Activated CD4-positive, alpha-beta T cell treated with anti-CD3 and anti-CD28 coated beads for 48 hours (primary cell): ENCODE data around the gene HLA-DOA.

Experiments used
- DNase-seq: peaks from one replicate; pipeline ENCODE4 v3.0.0-alpha.2; 2020

The HLA-DOA gene

GRCh38 chr6:33015798-33016197 is 6.4 kb upstream of the HLA-DOA start:
- DNase-seq = no peak

- DNase-seq = peak; percentile 54
Measured at GRCh38 chr6:33014841-33015634, 5.6 kb upstream of the HLA-DOA start.

- no peak for DNase-seq
Measured at GRCh38 chr6:33013608-33014007, 4.2 kb upstream of the HLA-DOA start.

- no peak for DNase-seq
Measured at GRCh38 chr6:33010356-33010755, 965 bp upstream of the HLA-DOA start.

GRCh38 chr6:33007831-33008400 is 1.5 kb downstream of the HLA-DOA start:
- no peak for DNase-seq

GRCh38 chr6:33004940-33005339 is 4.5 kb downstream of the HLA-DOA start:
- no peak for DNase-seq

- DNase-seq = no peak
Measured at GRCh38 chr6:33001685-33002084, 7.7 kb downstream of the HLA-DOA start.

GRCh38 chr6:33000055-33000454 is 9.3 kb downstream of the HLA-DOA start:
- no peak for DNase-seq

- no peak for DNase-seq
Measured at GRCh38 chr6:32995448-32995847, 13.9 kb downstream of the HLA-DOA start.

- no peak for DNase-seq
Measured at GRCh38 chr6:32993363-32993973, 15.9 kb downstream of the HLA-DOA start.

GRCh38 chr6:32991972-32992371 is 17.4 kb downstream of the HLA-DOA start:
- no peak for DNase-seq

GRCh38 chr6:32989368-32989767 is 20.0 kb downstream of the HLA-DOA start:
- no peak for DNase-seq

- DNase-seq = peak; percentile 93
Measured at GRCh38 chr6:32984622-32985389, 24.6 kb downstream of the HLA-DOA start.

GRCh38 chr6:32983964-32984621 is 25.3 kb downstream of the HLA-DOA start:
- DNase-seq = no peak

GRCh38 chr6:32983493-32983848 is 25.9 kb downstream of the HLA-DOA start:
- no peak for DNase-seq

- DNase-seq = no peak
Measured at GRCh38 chr6:32982702-32983492, 26.5 kb downstream of the HLA-DOA start.

- no peak for DNase-seq
Measured at GRCh38 chr6:32982084-32982701, 27.2 kb downstream of the HLA-DOA start.

- DNase-seq = no peak
Measured at GRCh38 chr6:32980488-32981038, 28.8 kb downstream of the HLA-DOA start.

- no peak for DNase-seq
Measured at GRCh38 chr6:32979720-32980487, 29.5 kb downstream of the HLA-DOA start.

- no peak for DNase-seq
Measured at GRCh38 chr6:32977953-32978324, 31.5 kb downstream of the HLA-DOA start.
